Neural cell (in vitro differentiated cells): ENCODE data around the gene GAA.

Source experiments
- CTCF ChIP-seq: fragments of 450-650 bp; IDR thresholded peaks from 2 replicates; pipeline ENCODE4 v1.5.1; 2014; ENCODE audit warnings: antibody characterized with exemption, mild to moderate bottlenecking, moderate library complexity; ENCODE audit not compliant: poor library complexity, severe bottlenecking
- POLR2AphosphoS5 ChIP-seq: IDR thresholded peaks from 2 replicates; pipeline ENCODE4 v1.6.1; 2012

- TF ChIP-seq POLR2AphosphoS5 (no peak), CTCF (no peak)
These were observed 62.0 kb downstream of the GAA start for GRCh38 chr17:80163336-80163735.
